Activated CD4-positive, alpha-beta T cell treated with anti-CD3 and anti-CD28 coated beads for 36 hours (primary cell): ENCODE measurements around the gene RPTOR. TPM values are rescaled to one million over a fixed set of nuclear protein-coding genes. Genes with fewer than 3 reads are reported as not detected.

Experiments used
- ATAC-seq: fragments of 200-7000 bp; cut with Tn5 transposase; one replicate; pipeline ENCODE4 v1.10.0; 2021; ENCODE audit warnings: mild to moderate bottlenecking, moderate library complexity
- CTCF ChIA-PET: fragments of 350-600 bp; sonication (Branson Sonifier 250); formaldehyde crosslinking; loops from one replicate; lab custom pipeline; 2021; ENCODE audit warnings: antibody characterized with exemption; lab: Charles Lee
- POLR2A ChIA-PET: fragments of 350-600 bp; sonication (Branson Sonifier 250); formaldehyde crosslinking; loops from one replicate; lab custom pipeline; 2021; ENCODE audit warnings: antibody characterized with exemption, inconsistent platforms; lab: Charles Lee
- DNase-seq: peaks from one replicate; pipeline ENCODE4 v3.0.0-alpha.2; 2020
- H3K27ac Mint-ChIP-seq: one replicate; pipeline ENCODE4 v1.8.0; 2021; ENCODE audit warnings: mixed read lengths
- H3K27me3 Mint-ChIP-seq: one replicate; pipeline ENCODE4 v1.8.0; 2021; ENCODE audit warnings: mixed read lengths
- H3K36me3 Mint-ChIP-seq: one replicate; pipeline ENCODE4 v1.8.0; 2021; ENCODE audit warnings: low read depth, mixed read lengths
- H3K4me1 Mint-ChIP-seq: one replicate; pipeline ENCODE4 v1.8.0; 2021; ENCODE audit warnings: mixed read lengths
- H3K4me3 Mint-ChIP-seq: one replicate; pipeline ENCODE4 v1.8.0; 2021; ENCODE audit warnings: mild to moderate bottlenecking, moderate library complexity, mixed read lengths
- H3K9me3 Mint-ChIP-seq: one replicate; pipeline ENCODE4 v1.8.0; 2021; ENCODE audit warnings: low read depth, mixed read lengths
- intact Hi-C, 2 experiments: fragments of 100-400 bp; cut with DNase I in 1 of 2; cut with micrococcal nuclease in 1 of 2; formaldehyde crosslinking; loops; one replicate each; pipeline versions ENCODE4 v1.14.2 to v1.15.1; 2022 to 2024; cut with DNase I, micrococcal nuclease
- total RNA-seq, 2 experiments: library from RNA; stranded (reverse); gene quantifications; one replicate each; pipeline ENCODE4 v1.2.3, GENCODE V29; 2021

The RPTOR gene
- total RNA-seq, 2 experiments from 2014 or later, result 48.6 to 58.1 TPM

- Mint-ChIP-seq H3K4me3 (no peak overlapping the region), H3K36me3 (peaks cover 21% of the 10 kb centered on the region), H3K4me1 (peaks cover 66% of the 10 kb centered on the region), H3K27ac (no peak overlapping the region), H3K9me3 (no peaks in the 10 kb centered on the region), H3K27me3 (no peaks in the 10 kb centered on the region)
- ATAC-seq, result no peak
- ChIA-PET CTCF (interaction anchor here (0.9 kb wide), 1 partner anchor 12 kb away, joined by 5 read pairs; no protein-coding TSS in a partner anchor), POLR2A (no interaction called here)
- no peak for DNase-seq
- intact Hi-C loops, result no loop called here
Measured at GRCh38 chr17:80771612-80772005, 227.0 kb downstream of the RPTOR start.

GRCh38 chr17:80772906-80773242 is 228.2 kb downstream of the RPTOR start:
- intact Hi-C loops, result no loop called here
- Mint-ChIP-seq H3K4me3 (no peak overlapping the region), H3K4me1 (peaks cover 68% of the 10 kb centered on the region), H3K27ac (peak overlapping the region; percentile 93), H3K27me3 (no peaks in the 10 kb centered on the region), H3K36me3 (peaks cover 33% of the 10 kb centered on the region), H3K9me3 (no peaks in the 10 kb centered on the region)
- POLR2A ChIA-PET, result no interaction called here
- ATAC-seq (no peak), DNase-seq (no peak)
- CTCF ChIA-PET, result interaction anchor here (0.6 to 1.5 kb wide), 3 partner anchors 9 to 124 kb away, joined by 3 to 4 read pairs (median 3); no protein-coding TSS in a partner anchor

- Mint-ChIP-seq H3K36me3 (peaks cover 37% of the 10 kb centered on the region), H3K4me3 (no peak overlapping the region), H3K9me3 (no peaks in the 10 kb centered on the region), H3K27ac (peak overlapping the region; percentile 93), H3K27me3 (no peaks in the 10 kb centered on the region), H3K4me1 (peaks cover 73% of the 10 kb centered on the region)
- ATAC-seq (peak; percentile 13), DNase-seq (no peak)
- CTCF ChIA-PET, result interaction anchor here (0.6 to 1.6 kb wide), 5 partner anchors 8 to 198 kb away, joined by 3 to 4 read pairs (median 3); no protein-coding TSS in a partner anchor
- POLR2A ChIA-PET, result interaction anchor here (0.8 kb wide), 1 partner anchor 12 kb away, joined by 3 read pairs; no protein-coding TSS in a partner anchor
- intact Hi-C loops, result no loop called here
Measured at GRCh38 chr17:80773243-80773991, 228.8 kb downstream of the RPTOR start.

- ATAC-seq, result peak; percentile 49
- Mint-ChIP-seq H3K27ac (peak overlapping the region; percentile 93), H3K27me3 (no peaks in the 10 kb centered on the region), H3K36me3 (peaks cover 36% of the 10 kb centered on the region), H3K4me1 (peaks cover 76% of the 10 kb centered on the region), H3K4me3 (peak overlapping the region; percentile 47), H3K9me3 (no peaks in the 10 kb centered on the region)
- POLR2A ChIA-PET, result interaction anchor here (0.6 to 0.8 kb wide), 2 partner anchors 12 to 125 kb away, joined by 3 read pairs; no protein-coding TSS in a partner anchor
- no peak for DNase-seq
- intact Hi-C loops, result no loop called here
- CTCF ChIA-PET, result interaction anchor here (0.6 to 2.0 kb wide), 10 partner anchors 11 to 198 kb away, joined by 3 to 8 read pairs (median 4); no protein-coding TSS in a partner anchor
Measured at GRCh38 chr17:80774146-80774545, 229.5 kb downstream of the RPTOR start.

- Mint-ChIP-seq H3K27me3 (no peaks in the 10 kb centered on the region), H3K4me3 (peak overlapping the region; percentile 47), H3K27ac (peak overlapping the region; percentile 93), H3K4me1 (peaks cover 77% of the 10 kb centered on the region), H3K9me3 (no peaks in the 10 kb centered on the region), H3K36me3 (peaks cover 41% of the 10 kb centered on the region)
- CTCF ChIA-PET, result interaction anchor here (0.6 to 2.0 kb wide), 9 partner anchors 12 to 136 kb away, joined by 3 to 8 read pairs (median 4); no protein-coding TSS in a partner anchor
- DNase-seq, result peak; percentile 65
- POLR2A ChIA-PET, result interaction anchor here (0.5 to 0.6 kb wide), 2 partner anchors 117 to 125 kb away, joined by 3 read pairs; no protein-coding TSS in a partner anchor
- peak; percentile 71 for ATAC-seq
- intact Hi-C loops, result no loop called here
Measured at GRCh38 chr17:80774643-80775281, 230.1 kb downstream of the RPTOR start.

- no peak overlapping the region for H3K27ac Mint-ChIP-seq
- CTCF ChIA-PET, result interaction anchor here (1.2 to 2.0 kb wide), 3 partner anchors 12 to 118 kb away, joined by 4 to 8 read pairs (median 4); no protein-coding TSS in a partner anchor
- H3K9me3 Mint-ChIP-seq, result no peaks in the 10 kb centered on the region
- POLR2A ChIA-PET, result no interaction called here
- ATAC-seq (no peak), DNase-seq (no peak)
- no peaks in the 10 kb centered on the region for H3K27me3 Mint-ChIP-seq
- H3K4me1 Mint-ChIP-seq, result peaks cover 78% of the 10 kb centered on the region
- intact Hi-C loops, result no loop called here
- peaks cover 48% of the 10 kb centered on the region for H3K36me3 Mint-ChIP-seq
- H3K4me3 Mint-ChIP-seq, result no peak overlapping the region
Measured at GRCh38 chr17:80775863-80776262, 231.2 kb downstream of the RPTOR start.

- Mint-ChIP-seq H3K36me3 (peaks cover 46% of the 10 kb centered on the region), H3K27me3 (no peaks in the 10 kb centered on the region), H3K9me3 (no peaks in the 10 kb centered on the region), H3K4me1 (peaks cover 82% of the 10 kb centered on the region), H3K4me3 (no peak overlapping the region), H3K27ac (no peak overlapping the region)
- intact Hi-C loops, result no loop called here
- ATAC-seq (no peak), DNase-seq (no peak)
- ChIA-PET CTCF (interaction anchor here (0.8 kb wide), 1 partner anchor 192 kb away, joined by 3 read pairs; no protein-coding TSS in a partner anchor), POLR2A (no interaction called here)
Measured at GRCh38 chr17:80777274-80777673, 232.6 kb downstream of the RPTOR start.

- CTCF ChIA-PET, result interaction anchor here (1.1 kb wide), 1 partner anchor 167 kb away, joined by 3 read pairs; no protein-coding TSS in a partner anchor
- H3K4me1 Mint-ChIP-seq, result peaks cover 83% of the 10 kb centered on the region
- peaks cover 46% of the 10 kb centered on the region for H3K36me3 Mint-ChIP-seq
- no peak overlapping the region for H3K4me3 Mint-ChIP-seq
- peak overlapping the region; percentile 43 for H3K27ac Mint-ChIP-seq
- POLR2A ChIA-PET, result no interaction called here
- H3K9me3 Mint-ChIP-seq, result no peaks in the 10 kb centered on the region
- intact Hi-C loops, result no loop called here
- no peak for DNase-seq
- no peaks in the 10 kb centered on the region for H3K27me3 Mint-ChIP-seq
- ATAC-seq, result no peak
Measured at GRCh38 chr17:80778716-80779115, 234.1 kb downstream of the RPTOR start.

- Mint-ChIP-seq H3K4me3 (no peak overlapping the region), H3K27me3 (no peaks in the 10 kb centered on the region), H3K4me1 (peaks cover 83% of the 10 kb centered on the region), H3K9me3 (no peaks in the 10 kb centered on the region), H3K27ac (peak overlapping the region; percentile 43), H3K36me3 (peaks cover 44% of the 10 kb centered on the region)
- ChIA-PET POLR2A (no interaction called here), CTCF (interaction anchor here (1.0 kb wide), 1 partner anchor 15 kb away, joined by 3 read pairs; no protein-coding TSS in a partner anchor)
- DNase-seq (no peak), ATAC-seq (no peak)
- intact Hi-C loops, result no loop called here
Measured at GRCh38 chr17:80779336-80779735, 234.7 kb downstream of the RPTOR start.

- DNase-seq, result no peak
- intact Hi-C loops, result loop anchor here (1.0 to 2.0 kb wide), 2 partner anchors 19 to 21 kb away; no protein-coding TSS in a partner anchor
- no peaks in the 10 kb centered on the region for H3K9me3 Mint-ChIP-seq
- ChIA-PET CTCF (interaction anchor here (1.0 to 1.4 kb wide), 2 partner anchors 12 to 14 kb away, joined by 3 to 5 read pairs; no protein-coding TSS in a partner anchor), POLR2A (no interaction called here)
- H3K4me3 Mint-ChIP-seq, result peak overlapping the region; percentile 7
- peak overlapping the region; percentile 95 for H3K27ac Mint-ChIP-seq
- H3K4me1 Mint-ChIP-seq, result peaks cover 80% of the 10 kb centered on the region
- ATAC-seq, result no peak
- no peaks in the 10 kb centered on the region for H3K27me3 Mint-ChIP-seq
- peaks cover 40% of the 10 kb centered on the region for H3K36me3 Mint-ChIP-seq
Measured at GRCh38 chr17:80779961-80780380, 235.3 kb downstream of the RPTOR start.
